Keratinocyte (primary cell): ENCODE data around the gene SKOR1.

Experiments
- CTCF ChIP-seq, 3 experiments: IDR thresholded peaks in 1 of 3; conservative IDR thresholded peaks in 1 of 3; optimal IDR thresholded peaks in 1 of 3; 2 replicates in 2 of 3; 3 replicates in 1 of 3; pipeline versions ENCODE3 to v1.5.1; 2011; ENCODE audit warnings: low read length in 3 of 3, mild to moderate bottlenecking in 3 of 3, moderate library complexity in 2 of 3, control low read depth in 1 of 3, inconsistent platforms in 1 of 3; ENCODE audit not compliant: insufficient read depth in 2 of 3; ENCODE audit errors: extremely low read depth in 1 of 3
- EZH2 ChIP-seq: IDR thresholded peaks from one replicate; pipeline ENCODE4 v1.6.1; 2012; ENCODE audit warnings: inconsistent platforms, mild to moderate bottlenecking, low read length, moderate library complexity

- TF ChIP-seq CTCF (optimal IDR thresholded peaks at IDR 0.05 in 1 of 3, IDR thresholded peaks at IDR 0.05 in 1 of 3, conservative IDR thresholded peaks at IDR 0.05 in 1 of 3; ENCODE audit: extremely low read depth in 1 of 3, insufficient read depth in 2 of 3, low read length in 3 of 3) (no peak), EZH2 (no peak)
These were observed 17.8 kb downstream of the SKOR1 start for GRCh38 chr15:67843092-67843501.
